NCI-H345 treated with DMSO at 0.1 percent for 48 hours (cell line): ENCODE measurements around the gene CACNA2D1.

ENCODE experiments used
- DNase-seq: peaks from one replicate; lab custom pipeline; 2025; ENCODE audit not compliant: unreplicated experiment; lab: John Stamatoyannopoulos, UW

The CACNA2D1 gene

DNA sequence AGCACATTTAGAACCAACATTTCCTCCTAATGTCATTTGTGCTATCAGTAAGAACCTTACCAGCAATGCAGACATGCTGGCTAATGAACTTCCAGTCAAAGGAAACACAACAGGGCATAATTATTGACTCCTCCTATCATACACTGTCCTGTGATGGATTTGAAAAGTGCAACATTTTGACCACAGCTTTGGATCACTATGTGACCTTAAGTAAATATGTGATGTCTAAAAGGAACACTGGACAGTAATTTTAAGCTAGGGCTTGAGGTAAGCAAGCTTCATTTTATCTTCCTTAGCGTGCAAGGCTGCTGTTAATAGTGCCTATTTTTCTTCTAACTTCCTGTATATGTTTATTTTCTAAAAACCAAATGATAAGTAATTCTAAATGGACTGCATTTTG, 433.2 kb downstream of the CACNA2D1 start:
- DNase-seq, result no peak

DNA sequence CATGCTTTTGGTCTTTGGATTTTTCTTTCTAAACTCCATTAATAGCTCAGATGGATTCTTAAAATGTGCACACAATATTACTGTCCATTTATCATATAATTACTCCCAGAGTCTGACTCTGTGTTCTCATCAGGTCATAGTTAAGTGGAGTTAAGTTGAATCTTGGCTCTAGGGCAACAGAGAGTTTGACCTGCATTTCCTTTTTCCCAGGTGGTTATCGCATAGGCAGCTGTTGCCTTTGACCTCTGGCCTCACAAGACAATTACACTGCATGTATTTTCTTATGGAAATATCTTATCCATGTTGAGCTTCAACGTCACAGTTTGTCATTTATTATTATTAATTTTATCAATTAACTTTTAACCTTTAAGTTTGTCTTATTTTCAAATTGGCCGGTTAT, 436.3 kb downstream of the CACNA2D1 start:
- DNase-seq, result no peak

GRCh38 chr7:82005056-82005455, 438.5 kb downstream of the CACNA2D1 start:
- no peak for DNase-seq

DNA sequence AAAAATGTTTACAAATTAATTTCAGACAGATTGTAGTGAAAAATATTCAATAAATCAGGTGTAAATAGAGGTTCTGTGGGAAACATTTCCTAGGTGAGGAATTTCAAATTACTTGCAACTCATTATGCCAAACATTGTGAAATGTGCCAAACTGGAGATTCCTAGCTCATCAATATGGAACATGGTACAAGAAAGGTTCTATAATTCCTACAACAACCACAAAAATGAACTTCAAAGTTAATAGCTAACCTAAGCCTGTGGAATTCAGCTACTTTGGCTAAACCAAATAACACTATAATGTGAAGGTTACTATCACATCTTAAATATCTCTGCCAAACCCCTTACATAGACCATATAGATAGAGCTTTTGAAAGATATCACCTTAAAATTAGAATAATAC, 450.4 kb downstream of the CACNA2D1 start:
- DNase-seq, result no peak

GRCh38 chr7:81990395-81990794, 453.2 kb downstream of the CACNA2D1 start:
- DNase-seq, result no peak

DNA sequence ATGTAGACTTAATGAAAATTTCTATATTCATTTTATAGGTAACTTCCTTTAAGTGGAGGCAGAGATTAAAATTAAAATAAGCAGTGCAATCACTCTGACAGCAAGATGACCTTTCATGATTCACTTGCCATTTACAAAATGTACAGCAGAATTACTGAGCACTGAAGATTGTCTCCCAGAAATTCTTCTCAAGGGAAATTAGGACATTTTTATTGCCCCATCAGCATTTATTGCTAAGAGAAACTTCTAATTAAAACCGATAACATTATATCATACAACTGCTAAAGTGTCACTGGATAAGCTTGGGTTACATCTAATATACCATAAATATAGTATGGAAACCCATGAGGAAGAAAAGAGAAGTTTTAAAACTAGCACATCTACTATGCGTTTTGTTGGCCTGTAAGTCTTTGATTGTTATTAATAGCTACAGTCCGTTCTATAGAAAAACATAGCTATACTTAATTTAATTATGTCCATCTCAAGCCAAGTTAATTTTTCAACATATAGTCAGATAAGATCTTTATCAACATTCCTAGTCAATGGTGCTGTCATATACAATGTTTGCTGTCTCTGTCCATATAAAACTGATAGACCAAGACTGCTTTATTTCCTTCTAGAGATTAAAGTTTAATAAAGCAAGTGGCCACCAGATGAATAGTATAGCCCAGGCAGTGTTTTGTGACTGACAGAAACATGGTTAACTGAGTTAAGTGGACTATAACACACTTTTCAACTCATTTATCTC, 456.7 kb downstream of the CACNA2D1 start:
- DNase-seq, result no peak

- no peak for DNase-seq
Observed at GRCh38 chr7:81983406-81983805, 460.2 kb downstream of the CACNA2D1 start.

DNA sequence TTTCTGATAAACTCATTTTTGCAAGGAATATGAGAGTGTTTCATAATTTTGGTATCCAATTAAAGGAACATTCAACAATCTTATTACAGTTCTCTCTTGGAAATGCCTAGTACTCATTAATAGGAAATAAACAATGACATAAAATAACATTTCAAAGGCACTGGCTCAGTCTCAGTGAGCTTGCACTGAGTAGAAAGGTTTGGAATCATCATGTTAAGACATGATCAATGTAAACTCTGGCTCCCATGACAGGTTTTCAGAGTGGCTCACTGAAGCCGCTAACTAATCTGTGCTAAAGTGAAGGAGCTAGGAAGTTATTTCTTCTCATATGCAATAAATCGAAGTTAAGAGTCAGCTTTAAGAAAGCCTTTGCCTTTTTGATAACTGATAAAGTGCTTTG, 470.5 kb downstream of the CACNA2D1 start:
- DNase-seq, result no peak

- no peak for DNase-seq
Observed at GRCh38 chr7:81960026-81960425, 483.6 kb downstream of the CACNA2D1 start.

DNA sequence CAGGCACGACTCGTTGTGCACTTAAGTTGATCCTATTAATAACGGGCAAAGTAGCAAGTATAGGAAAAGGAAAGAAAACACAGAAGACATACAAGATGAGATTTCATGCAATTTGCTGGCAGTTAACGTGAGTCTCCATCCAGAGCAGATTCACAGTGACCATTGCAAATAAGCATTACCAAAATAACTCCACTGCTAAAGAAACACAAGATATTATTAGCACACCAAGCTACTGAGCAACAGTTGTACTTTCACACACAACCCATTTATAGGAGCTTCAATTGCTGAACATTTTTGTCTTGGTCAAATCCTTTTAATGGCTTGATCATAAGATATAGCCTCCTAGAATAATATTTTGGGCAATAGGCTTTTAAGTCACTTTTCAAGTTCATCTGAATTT, 486.1 kb downstream of the CACNA2D1 start:
- no peak for DNase-seq

DNA sequence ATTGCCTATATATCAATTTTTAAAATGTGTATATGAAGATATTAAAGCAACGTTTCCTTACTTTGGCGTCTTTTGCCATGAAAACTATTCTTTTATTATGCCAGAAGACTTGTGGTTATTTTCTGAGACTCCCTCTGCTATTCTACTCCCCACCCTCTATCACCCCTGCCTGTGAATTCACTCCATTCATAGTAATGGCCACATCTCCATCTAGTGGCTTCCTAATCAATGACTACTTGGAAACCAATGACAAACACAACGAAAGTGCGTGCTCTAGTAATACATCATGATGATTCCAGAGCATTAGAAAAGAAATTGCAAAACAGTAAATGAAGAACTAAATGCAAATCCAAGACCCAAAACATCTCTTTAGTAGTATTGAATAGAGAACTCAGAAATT, 487.1 kb downstream of the CACNA2D1 start:
- no peak for DNase-seq

GRCh38 chr7:81949306-81949705, 494.3 kb downstream of the CACNA2D1 start:
- no peak for DNase-seq

DNA sequence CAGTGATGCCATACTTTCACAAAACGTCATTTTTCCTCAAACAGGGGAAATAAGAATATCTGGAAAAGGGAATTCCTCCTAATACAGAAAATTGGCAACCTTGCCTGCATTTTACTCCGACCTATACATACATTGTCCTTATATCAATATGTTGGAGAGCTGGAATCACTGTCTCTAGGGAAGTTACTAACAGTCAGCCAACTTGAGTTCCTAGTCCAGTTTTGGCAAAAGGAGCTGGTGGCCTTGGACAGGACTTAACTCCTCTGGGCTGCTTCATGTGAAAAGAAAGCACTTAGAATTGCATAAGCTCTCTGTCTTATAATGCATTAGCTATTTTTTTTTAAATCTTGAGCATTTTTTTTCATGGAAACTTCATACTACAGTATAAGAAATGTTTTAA, 499.5 kb downstream of the CACNA2D1 start:
- DNase-seq, result no peak

DNA sequence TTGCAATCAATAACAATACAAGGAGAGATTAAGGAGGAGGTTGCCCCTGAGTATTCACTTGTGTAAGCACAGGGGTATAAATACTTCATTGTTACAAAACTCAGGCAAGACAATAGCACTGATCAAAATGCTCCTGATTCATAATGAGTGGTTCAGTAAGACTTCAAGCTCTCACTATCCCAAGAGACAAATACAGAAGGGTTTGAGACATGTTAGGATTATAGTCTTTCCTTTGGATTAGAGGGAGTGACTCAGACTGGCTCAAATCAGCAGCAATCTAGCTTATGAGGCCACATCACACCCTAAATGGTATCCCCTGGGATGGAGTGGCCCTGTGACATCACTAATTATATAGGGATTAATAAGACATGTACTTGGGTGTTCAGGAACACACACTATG, 506.5 kb downstream of the CACNA2D1 start:
- DNase-seq, result no peak

DNA sequence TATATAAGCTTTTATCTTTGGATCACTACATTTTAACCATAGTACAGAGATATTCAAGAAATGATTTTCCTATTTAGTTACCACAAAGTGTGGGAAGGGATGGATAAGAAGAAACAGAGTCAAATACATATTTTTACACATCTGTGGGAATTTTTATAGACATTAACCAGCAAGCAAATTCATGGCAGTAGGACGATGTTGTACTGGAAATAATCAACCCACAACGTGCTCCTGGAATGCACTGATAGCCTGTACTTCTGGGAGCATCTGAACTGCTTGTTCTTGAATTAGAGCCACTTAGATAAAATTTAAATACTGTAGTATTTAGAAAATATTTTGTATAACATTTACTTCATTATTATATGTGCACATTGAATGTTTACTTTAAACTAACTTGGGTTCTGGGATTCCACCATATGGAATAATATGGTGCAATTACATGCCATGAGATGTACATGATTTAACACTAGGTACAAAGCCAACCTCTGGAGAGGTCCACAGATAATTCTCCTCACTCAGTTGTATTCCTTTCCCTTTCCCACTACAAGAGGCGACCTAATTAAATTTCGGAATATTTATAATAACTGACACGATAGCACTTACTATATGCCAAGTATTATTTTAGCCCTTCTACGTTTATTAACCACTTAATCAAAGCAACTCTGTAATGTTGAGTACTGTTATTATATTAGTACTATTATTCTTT, 508.8 kb downstream of the CACNA2D1 start:
- DNase-seq, result no peak

GRCh38 chr7:81932936-81933335, 510.6 kb downstream of the CACNA2D1 start:
- DNase-seq, result no peak

DNA sequence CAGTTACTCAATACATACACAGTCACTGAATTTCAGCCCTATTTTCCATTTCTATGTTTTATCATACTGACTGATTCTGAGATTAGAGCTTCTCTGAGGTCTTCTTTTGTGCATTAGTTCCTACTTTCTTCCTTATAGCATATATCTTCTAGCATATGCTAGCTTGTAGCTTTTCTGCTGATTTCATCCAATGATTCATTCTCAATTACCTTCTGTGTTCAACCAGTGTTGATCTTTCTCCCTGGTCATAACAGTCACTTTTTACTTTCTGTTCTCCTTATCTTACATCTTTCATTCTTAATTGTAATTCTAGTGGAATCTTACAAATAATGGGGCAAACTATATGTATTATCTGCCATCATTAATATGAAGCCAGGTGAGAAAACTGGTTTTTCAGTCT, 514.2 kb downstream of the CACNA2D1 start:
- DNase-seq, result no peak

DNA sequence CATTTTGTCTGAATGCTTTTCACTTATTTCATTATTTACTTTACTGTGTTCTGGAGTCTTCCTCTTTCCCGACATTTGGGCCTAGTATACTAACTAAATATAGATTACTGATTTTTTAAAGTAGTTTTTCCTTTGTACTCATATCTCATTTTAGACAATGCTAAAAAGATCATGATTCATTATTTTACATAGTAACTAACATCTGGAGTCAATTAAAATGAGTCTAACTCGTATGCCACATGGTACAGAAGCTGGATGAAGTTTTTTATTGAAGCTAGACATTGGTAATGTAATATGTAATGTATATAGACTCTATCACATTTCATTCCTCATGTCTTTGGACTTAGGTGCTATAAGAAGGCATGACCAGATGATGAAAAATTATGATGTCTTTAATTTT, 517.4 kb downstream of the CACNA2D1 start:
- DNase-seq, result no peak

- no peak for DNase-seq
Observed at GRCh38 chr7:81925530-81925929, 518.0 kb downstream of the CACNA2D1 start.

- DNase-seq, result no peak
Observed at GRCh38 chr7:81924494-81924893, 519.1 kb downstream of the CACNA2D1 start.

DNA sequence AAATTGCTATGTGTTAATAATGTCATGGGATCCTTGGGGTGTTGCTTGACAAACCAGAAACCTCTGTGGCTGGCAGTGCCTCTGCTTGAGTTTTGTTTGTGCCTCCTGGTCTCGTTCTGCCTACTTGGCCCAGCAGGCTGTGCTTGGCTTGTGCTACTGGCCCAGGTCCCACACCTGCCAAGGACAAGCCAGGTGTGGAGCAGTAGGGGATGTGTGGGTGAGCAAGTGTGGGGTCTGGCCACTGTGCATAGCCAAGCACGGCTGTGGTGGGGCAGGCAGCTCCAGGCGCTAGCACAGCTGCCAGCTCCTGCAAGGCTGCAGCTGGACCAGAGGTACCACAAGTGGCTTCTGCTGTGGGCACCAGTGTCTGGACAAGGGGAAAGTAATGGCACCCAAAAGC, 524.1 kb downstream of the CACNA2D1 start:
- no peak for DNase-seq

- no peak for DNase-seq
Observed at GRCh38 chr7:81908220-81908619, 535.4 kb downstream of the CACNA2D1 start.

- DNase-seq, result no peak
Observed at GRCh38 chr7:81903115-81903514, 540.5 kb downstream of the CACNA2D1 start.
